ENCODE results near the gene BLM.

GRCh38 chr15:90780916-90781315, 63.8 kb downstream of the BLM start:
- TF ChIP-seq POLR2AphosphoS5 (IDR thresholded peaks at IDR 0.05) = no peak
- no peak for TF ChIP-seq POLR2A (IDR thresholded peaks at IDR 0.05)
- TF ChIP-seq EP300 (IDR thresholded peaks at IDR 0.05) = no peak
